Prostate gland (tissue), 2 donors: Measurements from ENCODE around the gene PAK5. TPM values are rescaled to one million over a fixed set of nuclear protein-coding genes. Genes with fewer than 3 reads are reported as not detected.

Experiments
- DNase-seq: peaks from one replicate; pipeline ENCODE4 v3.0.0-alpha.2; 2019; ENCODE audit warnings: low spot score
- H3K27ac ChIP-seq, 2 donors: fragments of 200-600 bp; sonication (generic); 2 replicates each; pipeline ENCODE4 v1.5.1; 2017 to 2019
- H3K27me3 ChIP-seq: fragments of 200-600 bp; sonication (generic); replicated peaks from 2 replicates; pipeline ENCODE4 v1.5.1; 2019; ENCODE audit not compliant: insufficient read depth
- H3K36me3 ChIP-seq, 2 donors: fragments of 200-600 bp; sonication (generic); 1 replicate in 1 of 2; 2 replicates in 1 of 2; pipeline versions ENCODE4 v1.5.1 to v1.8.1; 2017 to 2019
- H3K4me1 ChIP-seq: fragments of 200-600 bp; sonication (generic); replicated peaks from 2 replicates; pipeline ENCODE4 v1.5.1; 2019
- H3K4me3 ChIP-seq, 2 donors: fragments of 200-600 bp; sonication (generic); 2 replicates each; pipeline ENCODE4 v1.5.1; 2017 to 2019
- H3K9me3 ChIP-seq: fragments of 200-600 bp; sonication (generic); 2 replicates; pipeline ENCODE4 v1.5.1; 2017
- POLR2A ChIP-seq: fragments of 450-650 bp; IDR thresholded peaks from one replicate; pipeline ENCODE4 v1.6.1; 2016; ENCODE audit warnings: antibody characterized with exemption, mild to moderate bottlenecking
- POLR2AphosphoS5 ChIP-seq: sonication (generic); formaldehyde crosslinking; IDR thresholded peaks from one replicate; pipeline ENCODE4 v1.6.1; 2017; ENCODE audit warnings: antibody characterized with exemption
- WGBS: methylation state at CpG from one replicate; pipeline ENCODE4 v1.1.5; 2018; 5-methylcytosine and 5-hydroxymethylcytosine counted together
- intact Hi-C: fragments of 100-400 bp; cut with DNase I; formaldehyde crosslinking; loops from one replicate; pipeline ENCODE4 v1.14.2; 2022
- total RNA-seq, 2 donors: library from RNA; depleted of rRNA; stranded (reverse); fragments of >200 nt; gene quantifications; one replicate each; pipeline ENCODE4 v1.1.0, GENCODE V29; 2016
- TF ChIP-seq, protein P1 (sequence below), 4 experiments: fragments of 200-600 bp in 2 of 4; fragments of 450-650 bp in 2 of 4; sonication (generic) in 2 of 4; IDR thresholded peaks; 1 replicate in 3 of 4; 2 replicates in 1 of 4; pipeline ENCODE4 v1.5.1; 2016 to 2019; ENCODE audit warnings: antibody characterized with exemption in 4 of 4, mild to moderate bottlenecking in 2 of 4, moderate library complexity in 2 of 4

Gene PAK5
- total RNA-seq, 2 donors from 2014 or later, result 1.4 to 1.9 TPM

DNA sequence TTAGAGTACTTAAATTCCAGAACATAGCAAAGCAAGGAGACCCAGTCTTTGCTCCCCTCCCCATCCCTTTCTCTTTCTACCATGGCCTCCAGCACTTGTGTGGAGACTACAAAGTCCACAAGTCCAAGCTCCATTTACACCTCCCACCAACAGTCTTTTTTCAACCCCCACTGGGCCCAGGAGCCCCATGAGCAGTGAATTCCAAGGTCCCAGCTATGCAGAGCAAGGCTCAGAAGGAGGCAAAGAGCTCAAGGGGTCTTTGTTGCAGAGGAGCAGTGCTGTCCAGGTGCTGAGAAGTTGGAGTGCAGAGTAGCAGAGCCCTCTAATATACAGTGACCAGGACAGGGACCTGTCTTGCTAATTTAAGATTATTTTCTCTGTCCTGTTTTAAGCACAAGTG, 9.0 kb downstream of the PAK5 start:
- no peak for DNase-seq
- intact Hi-C loops, result no loop called here
- Histone ChIP-seq H3K36me3 (no peaks in the 10 kb centered on the region), H3K4me3 (no peak overlapping the region), H3K9me3 (no peaks in the 10 kb centered on the region), H3K4me1 (no peaks in the 10 kb centered on the region), H3K27me3 (no peaks in the 10 kb centered on the region), H3K27ac (no peak overlapping the region)
- TF ChIP-seq POLR2A (no peak), POLR2AphosphoS5 (no peak)
- TF ChIP-seq, protein P1, sequence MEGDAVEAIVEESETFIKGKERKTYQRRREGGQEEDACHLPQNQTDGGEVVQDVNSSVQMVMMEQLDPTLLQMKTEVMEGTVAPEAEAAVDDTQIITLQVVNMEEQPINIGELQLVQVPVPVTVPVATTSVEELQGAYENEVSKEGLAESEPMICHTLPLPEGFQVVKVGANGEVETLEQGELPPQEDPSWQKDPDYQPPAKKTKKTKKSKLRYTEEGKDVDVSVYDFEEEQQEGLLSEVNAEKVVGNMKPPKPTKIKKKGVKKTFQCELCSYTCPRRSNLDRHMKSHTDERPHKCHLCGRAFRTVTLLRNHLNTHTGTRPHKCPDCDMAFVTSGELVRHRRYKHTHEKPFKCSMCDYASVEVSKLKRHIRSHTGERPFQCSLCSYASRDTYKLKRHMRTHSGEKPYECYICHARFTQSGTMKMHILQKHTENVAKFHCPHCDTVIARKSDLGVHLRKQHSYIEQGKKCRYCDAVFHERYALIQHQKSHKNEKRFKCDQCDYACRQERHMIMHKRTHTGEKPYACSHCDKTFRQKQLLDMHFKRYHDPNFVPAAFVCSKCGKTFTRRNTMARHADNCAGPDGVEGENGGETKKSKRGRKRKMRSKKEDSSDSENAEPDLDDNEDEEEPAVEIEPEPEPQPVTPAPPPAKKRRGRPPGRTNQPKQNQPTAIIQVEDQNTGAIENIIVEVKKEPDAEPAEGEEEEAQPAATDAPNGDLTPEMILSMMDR (IDR thresholded peaks at IDR 0.05), result no peak

- Histone ChIP-seq H3K27ac (no peak overlapping the region), H3K9me3 (no peaks in the 10 kb centered on the region), H3K27me3 (no peaks in the 10 kb centered on the region), H3K4me3 (no peak overlapping the region), H3K36me3 (no peaks in the 10 kb centered on the region), H3K4me1 (no peaks in the 10 kb centered on the region)
- intact Hi-C loops, result no loop called here
- TF ChIP-seq, protein P1 (IDR thresholded peaks at IDR 0.05), result no peak
- TF ChIP-seq POLR2A (no peak), POLR2AphosphoS5 (no peak)
- no peak for DNase-seq
These were observed 21.2 kb downstream of the PAK5 start for GRCh38 chr20:9817654-9818053.

DNA sequence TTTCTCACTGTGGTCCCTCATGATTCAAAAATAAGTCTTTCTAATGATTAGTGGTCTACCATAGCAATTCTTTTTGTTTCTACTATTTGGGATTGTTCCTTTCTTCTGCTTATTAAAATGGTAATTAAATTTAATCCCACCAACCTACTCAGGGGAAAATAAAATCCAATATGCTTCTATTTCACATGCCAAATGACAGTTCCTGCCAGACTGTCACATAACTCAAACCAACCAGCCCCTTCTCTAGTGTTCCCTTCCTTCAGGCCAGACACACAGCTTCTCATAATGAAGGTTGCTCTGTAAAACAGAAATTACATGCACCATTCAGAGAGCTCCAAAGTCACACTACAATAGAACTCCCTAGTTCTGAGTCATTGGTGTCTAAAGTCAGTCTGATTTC, 23.2 kb downstream of the PAK5 start:
- no peak overlapping the region for H3K4me3 ChIP-seq
- no peaks in the 10 kb centered on the region for H3K9me3 ChIP-seq
- H3K27ac ChIP-seq, result no peak overlapping the region
- no peaks in the 10 kb centered on the region for H3K27me3 ChIP-seq
- TF ChIP-seq POLR2AphosphoS5, result no peak
- no peak for TF ChIP-seq POLR2A
- TF ChIP-seq, protein P1 (IDR thresholded peaks at IDR 0.05), result no peak
- DNase-seq, result no peak
- no peaks in the 10 kb centered on the region for H3K36me3 ChIP-seq
- intact Hi-C loops, result no loop called here
- H3K4me1 ChIP-seq, result no peaks in the 10 kb centered on the region

GRCh38 chr20:9810738-9811137, 28.1 kb downstream of the PAK5 start:
- TF ChIP-seq POLR2AphosphoS5, result no peak
- TF ChIP-seq, protein P1 (IDR thresholded peaks at IDR 0.05), result no peak
- Histone ChIP-seq H3K27ac (no peak overlapping the region), H3K36me3 (no peaks in the 10 kb centered on the region), H3K9me3 (no peaks in the 10 kb centered on the region), H3K27me3 (no peaks in the 10 kb centered on the region), H3K4me1 (no peaks in the 10 kb centered on the region), H3K4me3 (no peak overlapping the region)
- no peak for DNase-seq
- 64% methylated on average over 1 of the region's 1 CpG for WGBS
- intact Hi-C loops, result no loop called here

DNA sequence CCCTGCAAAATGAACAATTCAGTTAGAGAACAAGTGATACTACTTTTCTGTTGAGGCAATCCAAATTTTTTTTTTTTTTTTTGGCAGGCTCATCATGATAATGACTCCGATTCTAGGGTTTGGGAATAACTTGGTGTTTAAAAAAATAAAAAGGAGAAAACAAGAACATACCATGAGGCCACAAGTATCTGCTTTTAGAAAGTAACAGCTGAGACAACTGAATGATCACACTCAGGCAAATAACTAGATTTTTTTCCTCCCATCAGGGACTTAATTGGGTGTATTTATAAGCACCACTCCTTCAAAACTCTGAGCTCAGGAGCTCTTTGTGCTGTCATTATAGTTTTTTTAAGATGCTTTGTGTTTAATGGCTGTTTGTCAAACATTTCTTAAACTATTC, 29.6 kb downstream of the PAK5 start:
- H3K27me3 ChIP-seq, result no peaks in the 10 kb centered on the region
- no peaks in the 10 kb centered on the region for H3K4me1 ChIP-seq
- no peak for TF ChIP-seq POLR2A
- no peak for TF ChIP-seq POLR2AphosphoS5
- TF ChIP-seq, protein P1 (IDR thresholded peaks at IDR 0.05), result no peak
- intact Hi-C loops, result no loop called here
- WGBS, result 46% methylated on average over 1 of the region's 1 CpG
- H3K36me3 ChIP-seq, result no peaks in the 10 kb centered on the region
- DNase-seq, result no peak
- no peak overlapping the region for H3K27ac ChIP-seq
- H3K9me3 ChIP-seq, result no peaks in the 10 kb centered on the region
- H3K4me3 ChIP-seq, result no peak overlapping the region
